HepG2 (cell line): ENCODE results near the gene SLCO2A1. TPM values are rescaled to one million over a fixed set of nuclear protein-coding genes. Genes with fewer than 3 reads are reported as not detected.

ENCODE experiments used
- ATAC-seq: fragments of 200-7000 bp; cut with Tn5 transposase; 3 replicates; pipeline ENCODE4 v1.9.1; 2020; ENCODE audit warnings: mild to moderate bottlenecking, moderate library complexity
- BruUV-seq: library from RNA; stranded (reverse); fragments of 400-500 nt; replicated peaks from 2 replicates; lab custom pipeline; 2021; lab: Mats Ljungman, UMichigan
- CTCF ChIA-PET: fragments of 300-600 bp; formaldehyde crosslinking; extraction: SDS; loops from one replicate; lab custom pipeline; 2021; ENCODE audit warnings: low total read pairs, inconsistent platforms, low intra/inter-chr PET ratio; lab: Yijun Ruan, JAX
- POLR2A ChIA-PET: fragments of 350-600 bp; sonication (Branson Sonifier 250); formaldehyde crosslinking; loops from one replicate; lab custom pipeline; 2020; ENCODE audit warnings: antibody characterized with exemption, inconsistent platforms; lab: Yijun Ruan, JAX
- DNase-seq: peaks from one replicate; pipeline ENCODE4 v3.0.0-alpha.2; 2015; ENCODE audit warnings: low spot score
- FAIRE-seq: peaks from 3 replicates; lab custom pipeline; 2011; peaks lifted over from hg19 to GRCh38; lab: Jason Lieb, UNC
- H2AFZ ChIP-seq: one replicate; pipeline ENCODE4 v1.6.1; 2011; ENCODE audit warnings: low read length, inconsistent platforms
- H3K27ac ChIP-seq: fragments of 300-600 bp; 3 replicates; pipeline ENCODE4 v1.8.0; 2011; ENCODE audit warnings: mixed run types, mild to moderate bottlenecking, mixed read lengths, low read length, inconsistent platforms; ENCODE audit not compliant: insufficient read depth; ENCODE audit errors: extremely low read length
- H3K27me3 ChIP-seq, 2 experiments: fragments of 200-600 bp in 1 of 2; 2 replicates in 1 of 2; 3 replicates in 1 of 2; pipeline versions ENCODE4 v1.6.0 to v1.8.0; 2011; ENCODE audit warnings: low read length in 2 of 2, mild to moderate bottlenecking in 2 of 2, moderate library complexity in 2 of 2, inconsistent platforms in 1 of 2; ENCODE audit not compliant: insufficient read depth in 2 of 2, control insufficient read depth in 1 of 2
- H3K36me3 ChIP-seq, 2 experiments: fragments of 200-600 bp in 1 of 2; replicated peaks in 1 of 2; 2 replicates in 1 of 2; 3 replicates in 1 of 2; pipeline versions ENCODE4 v1.5.1 to v1.8.0; 2011; ENCODE audit warnings: low read length in 2 of 2, inconsistent platforms in 1 of 2; ENCODE audit not compliant: insufficient read depth in 2 of 2, control insufficient read depth in 1 of 2
- H3K4me1 ChIP-seq: 2 replicates; pipeline ENCODE4 v1.5.1; 2012; ENCODE audit warnings: low read length, inconsistent platforms; ENCODE audit not compliant: insufficient read depth
- H3K4me2 ChIP-seq: 2 replicates; pipeline ENCODE4 v1.6.0; 2011; ENCODE audit warnings: low read depth, low read length, inconsistent platforms
- H3K4me3 ChIP-seq, 3 experiments: fragments of 200-600 bp in 1 of 3; sonication (generic), shearing (Covaris generic) in 1 of 3; replicated peaks in 1 of 3; 2 replicates each; pipeline ENCODE4 v1.5.1; 2011 to 2016; ENCODE audit warnings: low read length in 3 of 3, inconsistent platforms in 2 of 3, low read depth in 2 of 3, mild to moderate bottlenecking in 2 of 3, control low read depth in 1 of 3, mixed read lengths in 1 of 3; ENCODE audit not compliant: insufficient read depth in 1 of 3
- H3K79me2 ChIP-seq: one replicate; pipeline ENCODE4 v1.6.1; 2011; ENCODE audit warnings: low read length, inconsistent platforms; ENCODE audit not compliant: insufficient read depth
- H3K9ac ChIP-seq: 2 replicates; pipeline ENCODE4 v1.6.0; 2011; ENCODE audit warnings: mild to moderate bottlenecking, low read depth, low read length, inconsistent platforms; ENCODE audit not compliant: insufficient read depth
- H3K9me3 ChIP-seq: 2 replicates; pipeline ENCODE4 v1.5.1; 2012; ENCODE audit warnings: mild to moderate bottlenecking, low read length
- H4K20me1 ChIP-seq: 2 replicates; pipeline ENCODE4 v1.6.0; 2011; ENCODE audit warnings: inconsistent platforms, mild to moderate bottlenecking, low read length, moderate library complexity; ENCODE audit not compliant: insufficient read depth
- EHMT2 ChIP-seq: fragments of 200-600 bp; sonication (generic); IDR thresholded peaks from 2 replicates; pipeline ENCODE4 v1.7.0; 2017; ENCODE audit warnings: antibody characterized with exemption, low read depth, low read length, borderline replicate concordance
- ERF ChIP-seq: IDR thresholded peaks from 2 replicates; pipeline ENCODE4 v1.6.1; 2018; ENCODE audit warnings: missing biosample characterization, missing genetic modification reagents
- HOXD1 ChIP-seq: sonication (generic); formaldehyde crosslinking; IDR thresholded peaks from 2 replicates; pipeline ENCODE4 v1.5.0; 2020; ENCODE audit warnings: missing genetic modification reagents
- WGBS: methylation state at CpG from one replicate; pipeline ENCODE4 v1.1.6; 2017; ENCODE audit warnings: low lambda C conversion rate; 5-methylcytosine and 5-hydroxymethylcytosine counted together
- in situ Hi-C: cut with HindIII; loops from 2 replicates; pipeline ENCODE4 v1.10.0; 2017; ENCODE audit warnings: low pct_unique_long_range_greater_than_20kb; ENCODE audit not compliant: extremely low pct_ligation_motif_present
- intact Hi-C: fragments of 100-400 bp; cut with micrococcal nuclease; formaldehyde crosslinking; loops from one replicate; pipeline ENCODE4 v1.10.0; 2022; ENCODE audit not compliant: unreplicated experiment
- polyA plus RNA-seq, 8 experiments: library from polyadenylated mRNA; depleted of rRNA in 3 of 8; stranded (reverse) in 7 of 8; unstranded in 1 of 8; fragments of >200 nt; fragmentation: Illumina TruSeq in 4 of 8; extraction: Trizol in 4 of 8; gene quantifications; 2 replicates each; pipeline versions ENCODE4 v1.2.1 to v1.2.3, GENCODE V29; 2011 to 2016; ENCODE audit warnings: low read depth in 4 of 8, missing spikeins in 1 of 8, mixed read lengths in 1 of 8; ENCODE audit not compliant: insufficient read depth in 1 of 8
- total RNA-seq, 5 experiments: library from RNA; depleted of rRNA; stranded (reverse); fragments of >200 nt; fragmentation: Illumina TruSeq; extraction: Trizol; gene quantifications; 2 replicates each; pipeline ENCODE4 v1.2.3, GENCODE V29; 2016; ENCODE audit warnings: low read depth in 1 of 5
- TF ChIP-seq, protein P1 (sequence below): sonication (generic); formaldehyde crosslinking; IDR thresholded peaks from 2 replicates; pipeline ENCODE4 v1.4.0; 2020; ENCODE audit warnings: missing genetic modification reagents
- TF ChIP-seq, protein P2 (sequence below): sonication (generic); formaldehyde crosslinking; conservative IDR thresholded peaks from 2 replicates; pipeline ENCODE4 v1.4.0; 2020; ENCODE audit warnings: missing genetic modification reagents
- TF ChIP-seq, protein P3 (sequence below): IDR thresholded peaks from 2 replicates; pipeline ENCODE4 v1.6.1; 2012; ENCODE audit warnings: inconsistent platforms
- TF ChIP-seq, protein P4 (sequence below), 2 experiments: sonication (generic) in 1 of 2; formaldehyde crosslinking in 1 of 2; IDR thresholded peaks; 2 replicates each; pipeline versions ENCODE4 v1.4.0 to v1.6.1; 2016 to 2020; ENCODE audit warnings: borderline replicate concordance in 1 of 2, low read depth in 1 of 2, mild to moderate bottlenecking in 1 of 2, missing genetic modification reagents in 1 of 2
- TF ChIP-seq, protein P5 (sequence below): sonication (generic); formaldehyde crosslinking; IDR thresholded peaks from 2 replicates; pipeline ENCODE4 v1.4.0; 2020; ENCODE audit warnings: mild to moderate bottlenecking, missing genetic modification reagents
- TF ChIP-seq, protein P6 (sequence below): IDR thresholded peaks from 2 replicates; pipeline ENCODE4 v1.6.1; 2012; ENCODE audit warnings: low read depth, low read length, improper control_type of control experiment

The SLCO2A1 gene
- total and polyA plus RNA-seq, 2 of the 13 experiments (the other 11 are each of a cell fraction or from before 2014, with no cell fraction given), result 0.04 TPM; not detected in 1

DNA sequence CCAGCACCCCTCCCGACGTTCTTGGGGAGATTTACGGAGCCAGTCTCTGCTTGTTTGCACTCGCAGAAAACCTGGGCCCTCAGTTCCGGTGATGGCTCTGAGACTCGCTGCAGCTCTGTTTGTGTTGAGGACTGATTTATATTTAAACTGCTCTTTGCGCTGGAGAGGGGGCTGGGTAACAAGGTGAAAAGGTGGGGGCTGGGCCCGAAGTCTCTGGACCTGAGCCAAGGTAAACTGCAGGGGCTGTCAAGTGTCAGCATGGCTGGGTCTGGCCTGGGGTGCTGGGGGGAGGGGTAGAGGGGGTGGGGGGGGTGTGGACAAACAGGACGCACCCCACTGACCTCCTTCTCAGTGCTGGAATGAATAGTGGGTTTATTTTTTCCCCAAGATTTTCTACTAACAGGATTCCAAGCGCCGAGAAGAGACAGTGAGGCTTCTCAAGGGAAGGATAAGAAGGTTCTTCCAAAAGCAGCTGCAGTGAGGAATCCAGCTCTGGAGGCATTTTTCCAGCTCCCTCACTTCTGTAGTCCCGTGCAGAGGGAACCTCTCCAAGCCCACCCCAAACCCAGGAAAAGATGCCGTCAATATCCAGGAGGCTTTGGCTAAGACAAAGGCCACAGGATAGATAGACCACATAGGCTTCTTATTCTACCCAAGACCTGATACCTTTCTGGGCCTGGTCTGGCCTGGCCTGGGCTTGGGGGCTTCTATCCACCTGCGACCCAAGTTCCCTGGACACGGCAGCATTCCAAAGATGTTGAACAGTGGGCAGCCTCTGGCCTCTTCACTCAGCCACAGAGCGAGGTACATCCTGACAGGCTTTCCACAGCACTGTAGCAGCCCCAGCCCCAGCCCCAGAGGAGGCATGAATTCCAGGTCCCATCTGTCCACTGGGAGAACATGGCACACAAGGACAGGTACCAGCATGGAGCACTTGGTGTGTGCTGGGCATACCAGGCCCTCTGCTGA lies 938 bp upstream of the SLCO2A1 start (continued):
- TF ChIP-seq, protein P1, sequence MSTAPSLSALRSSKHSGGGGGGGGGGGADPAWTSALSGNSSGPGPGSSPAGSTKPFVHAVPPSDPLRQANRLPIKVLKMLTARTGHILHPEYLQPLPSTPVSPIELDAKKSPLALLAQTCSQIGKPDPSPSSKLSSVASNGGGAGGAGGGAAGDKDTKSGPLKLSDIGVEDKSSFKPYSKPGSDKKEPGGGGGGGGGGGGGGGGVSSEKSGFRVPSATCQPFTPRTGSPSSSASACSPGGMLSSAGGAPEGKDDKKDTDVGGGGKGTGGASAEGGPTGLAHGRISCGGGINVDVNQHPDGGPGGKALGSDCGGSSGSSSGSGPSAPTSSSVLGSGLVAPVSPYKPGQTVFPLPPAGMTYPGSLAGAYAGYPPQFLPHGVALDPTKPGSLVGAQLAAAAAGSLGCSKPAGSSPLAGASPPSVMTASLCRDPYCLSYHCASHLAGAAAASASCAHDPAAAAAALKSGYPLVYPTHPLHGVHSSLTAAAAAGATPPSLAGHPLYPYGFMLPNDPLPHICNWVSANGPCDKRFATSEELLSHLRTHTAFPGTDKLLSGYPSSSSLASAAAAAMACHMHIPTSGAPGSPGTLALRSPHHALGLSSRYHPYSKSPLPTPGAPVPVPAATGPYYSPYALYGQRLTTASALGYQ (CRISPR knock-in tag), result 0 out of 2 replicates have a peak, but pooled peaks have one; percentile 18
- TF ChIP-seq, all 625 proteins: peak for 50

DNA sequence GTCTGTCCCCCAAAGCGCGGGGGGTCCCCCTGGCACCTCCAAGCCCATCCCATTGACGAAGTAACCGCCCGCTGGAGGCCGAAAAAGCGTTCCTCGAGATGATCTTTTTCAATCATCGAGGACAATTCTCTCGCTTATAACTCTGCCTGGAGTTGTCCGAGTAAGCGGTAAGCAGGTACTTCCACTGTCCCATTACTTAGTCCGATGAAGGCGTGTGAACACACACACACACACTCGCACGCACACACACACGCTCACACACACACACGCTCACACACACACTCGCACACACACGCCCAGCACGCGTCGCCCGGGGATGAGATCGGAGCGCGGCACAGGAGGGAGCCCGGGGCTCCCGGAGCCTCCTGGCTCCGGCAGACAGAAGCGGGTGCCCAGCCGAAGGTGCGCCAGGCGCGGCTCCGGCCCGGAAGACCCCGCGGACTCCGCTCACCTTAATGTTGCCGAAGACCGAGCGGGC lies 430 bp downstream of the SLCO2A1 start:
- WGBS, result 3% methylated on average over 15 of the region's 43 CpGs
- FAIRE-seq (no peak), ATAC-seq (peak; percentile 67), DNase-seq (no peak)
- peaks cover 26% of the 10 kb centered on the region for H3K4me1 ChIP-seq
- no TSS peak for BruUV-seq
- H3K36me3 ChIP-seq, result no peaks in the 10 kb centered on the region
- peak overlapping the region; percentile 80 for H3K4me2 ChIP-seq
- H3K27ac ChIP-seq, result no peak overlapping the region
- no peak overlapping the region for H3K9ac ChIP-seq
- H2AFZ ChIP-seq, result no peak overlapping the region
- H3K4me3 ChIP-seq, result peak overlapping the region; percentile 58 to 73 (median 59)
- intact Hi-C loops, result no loop called here
- in situ Hi-C loops, result no loop called here
- POLR2A ChIA-PET, result no interaction called here
- H4K20me1 ChIP-seq, result no peaks in the 10 kb centered on the region
- CTCF ChIA-PET, result no interaction called here
- H3K27me3 ChIP-seq, result peaks cover 11 to 31% of the 10 kb centered on the region in 2 experiments
- H3K79me2 ChIP-seq, result no peaks in the 10 kb centered on the region
- no peaks in the 10 kb centered on the region for H3K9me3 ChIP-seq
- TF ChIP-seq, protein P2, sequence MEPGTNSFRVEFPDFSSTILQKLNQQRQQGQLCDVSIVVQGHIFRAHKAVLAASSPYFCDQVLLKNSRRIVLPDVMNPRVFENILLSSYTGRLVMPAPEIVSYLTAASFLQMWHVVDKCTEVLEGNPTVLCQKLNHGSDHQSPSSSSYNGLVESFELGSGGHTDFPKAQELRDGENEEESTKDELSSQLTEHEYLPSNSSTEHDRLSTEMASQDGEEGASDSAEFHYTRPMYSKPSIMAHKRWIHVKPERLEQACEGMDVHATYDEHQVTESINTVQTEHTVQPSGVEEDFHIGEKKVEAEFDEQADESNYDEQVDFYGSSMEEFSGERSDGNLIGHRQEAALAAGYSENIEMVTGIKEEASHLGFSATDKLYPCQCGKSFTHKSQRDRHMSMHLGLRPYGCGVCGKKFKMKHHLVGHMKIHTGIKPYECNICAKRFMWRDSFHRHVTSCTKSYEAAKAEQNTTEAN, result no peak
- no peak for TF ChIP-seq EHMT2
- TF ChIP-seq, protein P3, sequence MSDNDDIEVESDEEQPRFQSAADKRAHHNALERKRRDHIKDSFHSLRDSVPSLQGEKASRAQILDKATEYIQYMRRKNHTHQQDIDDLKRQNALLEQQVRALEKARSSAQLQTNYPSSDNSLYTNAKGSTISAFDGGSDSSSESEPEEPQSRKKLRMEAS, result peak; percentile 27; the same call in 1 of the 2 replicates
- no peak for TF ChIP-seq HOXD1 (CRISPR knock-in tag)
- TF ChIP-seq, protein P4, sequence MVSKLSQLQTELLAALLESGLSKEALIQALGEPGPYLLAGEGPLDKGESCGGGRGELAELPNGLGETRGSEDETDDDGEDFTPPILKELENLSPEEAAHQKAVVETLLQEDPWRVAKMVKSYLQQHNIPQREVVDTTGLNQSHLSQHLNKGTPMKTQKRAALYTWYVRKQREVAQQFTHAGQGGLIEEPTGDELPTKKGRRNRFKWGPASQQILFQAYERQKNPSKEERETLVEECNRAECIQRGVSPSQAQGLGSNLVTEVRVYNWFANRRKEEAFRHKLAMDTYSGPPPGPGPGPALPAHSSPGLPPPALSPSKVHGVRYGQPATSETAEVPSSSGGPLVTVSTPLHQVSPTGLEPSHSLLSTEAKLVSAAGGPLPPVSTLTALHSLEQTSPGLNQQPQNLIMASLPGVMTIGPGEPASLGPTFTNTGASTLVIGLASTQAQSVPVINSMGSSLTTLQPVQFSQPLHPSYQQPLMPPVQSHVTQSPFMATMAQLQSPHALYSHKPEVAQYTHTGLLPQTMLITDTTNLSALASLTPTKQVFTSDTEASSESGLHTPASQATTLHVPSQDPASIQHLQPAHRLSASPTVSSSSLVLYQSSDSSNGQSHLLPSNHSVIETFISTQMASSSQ (IDR thresholded peaks at IDR 0.05; ENCODE audit: low read depth), result no peak
- TF ChIP-seq, protein P4 (CRISPR knock-in tag; IDR thresholded peaks at IDR 0.05; ENCODE audit: borderline replicate concordance), result 0 out of 2 replicates have a peak, but pooled peaks have one; percentile 21
- TF ChIP-seq, protein P5, sequence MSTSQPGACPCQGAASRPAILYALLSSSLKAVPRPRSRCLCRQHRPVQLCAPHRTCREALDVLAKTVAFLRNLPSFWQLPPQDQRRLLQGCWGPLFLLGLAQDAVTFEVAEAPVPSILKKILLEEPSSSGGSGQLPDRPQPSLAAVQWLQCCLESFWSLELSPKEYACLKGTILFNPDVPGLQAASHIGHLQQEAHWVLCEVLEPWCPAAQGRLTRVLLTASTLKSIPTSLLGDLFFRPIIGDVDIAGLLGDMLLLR (CRISPR knock-in tag), result no peak
- TF ChIP-seq, protein P6, sequence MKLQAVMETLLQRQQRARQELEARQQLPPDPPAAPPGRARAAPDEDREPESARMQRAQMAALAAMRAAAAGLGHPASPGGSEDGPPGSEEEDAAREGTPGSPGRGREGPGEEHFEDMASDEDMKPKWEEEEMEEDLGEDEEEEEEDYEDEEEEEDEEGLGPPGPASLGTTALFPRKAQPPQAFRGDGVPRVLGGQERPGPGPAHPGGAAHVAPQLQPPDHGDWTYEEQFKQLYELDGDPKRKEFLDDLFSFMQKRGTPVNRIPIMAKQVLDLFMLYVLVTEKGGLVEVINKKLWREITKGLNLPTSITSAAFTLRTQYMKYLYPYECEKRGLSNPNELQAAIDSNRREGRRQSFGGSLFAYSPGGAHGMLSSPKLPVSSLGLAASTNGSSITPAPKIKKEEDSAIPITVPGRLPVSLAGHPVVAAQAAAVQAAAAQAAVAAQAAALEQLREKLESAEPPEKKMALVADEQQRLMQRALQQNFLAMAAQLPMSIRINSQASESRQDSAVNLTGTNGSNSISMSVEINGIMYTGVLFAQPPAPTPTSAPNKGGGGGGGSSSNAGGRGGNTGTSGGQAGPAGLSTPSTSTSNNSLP, result no peak
- no peak for TF ChIP-seq ERF (CRISPR knock-in tag)
